ENCODE results near the gene CD300A.

DNA sequence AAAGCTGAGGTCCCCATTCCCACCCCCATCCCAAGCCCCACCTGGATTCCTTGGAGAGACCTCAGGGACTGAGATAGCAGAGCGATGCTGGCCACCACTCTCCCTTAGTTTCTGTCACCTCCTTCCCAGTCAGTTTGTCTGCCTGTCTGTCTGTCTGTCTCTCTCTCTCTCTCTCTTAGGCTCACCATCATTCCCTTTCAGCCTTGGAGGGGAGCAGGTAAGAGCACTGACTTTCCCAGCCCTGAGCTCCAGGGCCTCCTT is 59.0 kb downstream of the CD300A start:
- TF ChIP-seq, protein P1, sequence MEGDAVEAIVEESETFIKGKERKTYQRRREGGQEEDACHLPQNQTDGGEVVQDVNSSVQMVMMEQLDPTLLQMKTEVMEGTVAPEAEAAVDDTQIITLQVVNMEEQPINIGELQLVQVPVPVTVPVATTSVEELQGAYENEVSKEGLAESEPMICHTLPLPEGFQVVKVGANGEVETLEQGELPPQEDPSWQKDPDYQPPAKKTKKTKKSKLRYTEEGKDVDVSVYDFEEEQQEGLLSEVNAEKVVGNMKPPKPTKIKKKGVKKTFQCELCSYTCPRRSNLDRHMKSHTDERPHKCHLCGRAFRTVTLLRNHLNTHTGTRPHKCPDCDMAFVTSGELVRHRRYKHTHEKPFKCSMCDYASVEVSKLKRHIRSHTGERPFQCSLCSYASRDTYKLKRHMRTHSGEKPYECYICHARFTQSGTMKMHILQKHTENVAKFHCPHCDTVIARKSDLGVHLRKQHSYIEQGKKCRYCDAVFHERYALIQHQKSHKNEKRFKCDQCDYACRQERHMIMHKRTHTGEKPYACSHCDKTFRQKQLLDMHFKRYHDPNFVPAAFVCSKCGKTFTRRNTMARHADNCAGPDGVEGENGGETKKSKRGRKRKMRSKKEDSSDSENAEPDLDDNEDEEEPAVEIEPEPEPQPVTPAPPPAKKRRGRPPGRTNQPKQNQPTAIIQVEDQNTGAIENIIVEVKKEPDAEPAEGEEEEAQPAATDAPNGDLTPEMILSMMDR (IDR thresholded peaks at IDR 0.05), result no peak
- no peak for TF ChIP-seq POLR2A (IDR thresholded peaks at IDR 0.05)

Measured in esophagus squamous epithelium (tissue), 4 donors.